ENCODE data around the gene PRDM16.

- TF ChIP-seq CTCF (IDR thresholded peaks at IDR 0.05) = no peak
- TF ChIP-seq POLR2AphosphoS5 (IDR thresholded peaks at IDR 0.05; ENCODE audit: low read depth, low read length) = no peak
Observed at GRCh38 chr1:3314491-3315381, 245.7 kb downstream of the PRDM16 start.
